GM03348 (cell line): ENCODE results near the gene ODAD4.
A peak's percentile ranks its signal among the peaks of the same experiment; 100 is the strongest.
"Not testable (repeated sequence)": the region's sequence is repeated elsewhere in the genome, so short reads cannot be mapped to it uniquely, and the experiment has no call there.

Source experiments
- DNase-seq: peaks from one replicate; pipeline ENCODE4 v3.0.0; 2012; ENCODE audit warnings: low spot score

ODAD4 gene

GRCh38 chr17:41914358-41914766, 16.1 kb upstream of the ODAD4 start:
- DNase-seq, result no peak

- no peak for DNase-seq
Measured at GRCh38 chr17:41915020-41915419, 15.4 kb upstream of the ODAD4 start.

- no peak for DNase-seq
Measured at GRCh38 chr17:41915566-41915965, 14.9 kb upstream of the ODAD4 start.

DNA sequence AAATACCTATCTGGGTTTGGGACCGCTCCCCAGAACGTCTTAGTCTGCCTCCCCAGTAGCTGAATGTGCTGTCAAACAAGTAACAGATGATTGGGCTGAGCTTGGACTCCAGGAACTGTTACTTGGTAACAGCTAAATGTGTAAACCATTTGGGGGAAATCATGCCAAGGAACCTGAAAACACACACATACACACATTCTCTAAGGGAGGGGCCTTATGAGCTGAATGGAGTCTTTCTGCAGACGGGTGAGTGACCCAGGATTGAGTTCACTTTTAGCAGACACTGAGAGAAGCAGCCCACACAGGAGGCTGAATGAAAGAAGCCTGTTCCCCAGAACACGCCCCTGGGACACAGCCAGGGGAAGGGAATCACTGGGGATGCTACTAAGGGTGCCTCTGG, 13.2 kb upstream of the ODAD4 start:
- DNase-seq, result peak; percentile 48

- no peak for DNase-seq
Measured at GRCh38 chr17:41917679-41918313, 12.6 kb upstream of the ODAD4 start.

- DNase-seq, result peak; percentile 99
Measured at GRCh38 chr17:41918314-41919164, 11.9 kb upstream of the ODAD4 start, which contains the start of gene ACLY. ACLY (minus strand) TSS chr17:41918951; CDS start chr17:41913873, 5,078 bp downstream.

DNA sequence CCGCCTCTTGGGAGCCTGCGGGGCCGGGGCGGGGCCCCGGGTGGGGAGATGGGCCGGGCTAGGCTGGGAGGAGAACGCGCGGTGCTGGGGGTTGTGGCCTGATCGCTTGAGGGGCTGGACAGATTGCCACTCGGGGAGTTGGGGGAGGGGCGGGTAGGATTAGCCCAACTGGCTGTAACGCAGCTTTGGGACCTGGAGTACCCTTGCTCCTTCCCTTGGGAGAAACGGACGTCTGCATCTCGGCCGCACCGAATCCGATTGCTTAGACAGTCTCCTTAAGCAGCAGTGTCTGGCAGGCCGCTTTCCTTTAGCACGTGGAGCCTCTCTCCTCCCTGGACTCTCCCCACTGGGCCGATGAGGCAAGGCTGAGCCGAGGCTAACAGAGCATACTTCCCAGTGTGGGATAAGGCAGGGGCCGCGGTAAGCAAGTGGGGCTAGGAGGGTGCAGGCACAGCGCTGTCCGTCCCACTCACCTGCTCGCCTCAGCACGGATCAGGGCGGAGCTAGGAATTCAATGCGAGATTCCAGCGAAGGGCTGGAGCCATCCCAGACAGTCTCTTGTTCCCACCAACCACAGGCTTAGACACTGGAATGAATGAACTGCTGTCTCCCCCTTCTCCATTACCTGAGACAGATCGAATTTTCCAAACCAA, 11.1 kb upstream of the ODAD4 start:
- no peak for DNase-seq

DNA sequence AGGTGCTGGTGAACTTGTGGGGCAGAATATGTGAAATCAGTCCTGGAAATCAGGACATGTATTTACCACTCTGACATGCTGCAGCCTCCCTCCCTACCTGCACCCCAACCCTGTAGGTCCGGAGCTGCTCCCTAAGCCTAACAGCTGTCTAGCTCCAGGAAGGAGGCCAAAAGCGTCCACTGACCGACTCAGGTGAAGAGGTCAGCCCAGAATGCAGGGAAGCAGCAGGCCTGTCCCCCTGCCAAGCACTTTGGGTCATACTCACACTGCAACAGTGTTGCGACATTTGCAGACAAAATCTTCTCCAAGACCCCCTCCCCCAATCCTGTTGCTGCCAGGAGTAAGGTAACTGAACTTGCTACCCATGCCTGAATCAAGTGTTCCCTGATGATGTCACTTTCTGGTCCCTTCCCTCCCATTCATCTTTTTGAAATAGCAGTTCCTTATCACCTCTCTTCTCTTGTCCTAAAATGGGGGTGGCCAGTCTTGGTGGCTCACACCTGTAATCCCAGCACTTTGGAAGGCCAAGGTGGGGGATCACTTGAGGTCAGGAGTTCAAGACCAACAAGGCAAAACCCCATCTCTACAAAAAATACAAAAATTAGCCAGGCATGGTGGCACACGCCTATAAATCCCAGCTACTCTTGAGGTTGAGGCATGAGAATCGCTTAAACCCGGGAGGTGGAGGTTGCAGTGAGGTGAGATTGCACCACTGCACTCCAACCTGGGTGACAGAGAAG, 10.4 kb upstream of the ODAD4 start:
- no peak for DNase-seq

DNA sequence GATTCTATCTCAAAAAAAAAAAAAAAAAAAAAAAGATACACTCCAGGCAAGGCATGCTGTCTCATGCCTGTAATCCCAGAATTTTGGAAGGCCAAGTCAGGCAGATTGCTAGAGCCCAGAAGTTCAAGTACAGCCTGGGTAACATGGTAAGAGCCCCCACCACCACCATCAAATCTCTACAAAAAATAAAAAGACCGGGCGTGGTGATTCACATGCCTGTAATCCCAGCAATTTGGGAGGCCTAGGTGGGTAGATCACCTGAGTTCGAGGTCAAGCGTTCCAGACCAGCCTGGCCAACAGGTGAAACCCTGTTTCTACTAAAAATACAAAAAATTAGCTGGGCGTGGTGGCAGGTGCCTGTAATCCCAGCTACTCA, 9.8 kb upstream of the ODAD4 start:
- no peak for DNase-seq

- no peak for DNase-seq
Measured at GRCh38 chr17:41925991-41926590, 4.3 kb upstream of the ODAD4 start.

- no peak for DNase-seq
Measured at GRCh38 chr17:41928693-41929251, 1.6 kb upstream of the ODAD4 start.

DNA sequence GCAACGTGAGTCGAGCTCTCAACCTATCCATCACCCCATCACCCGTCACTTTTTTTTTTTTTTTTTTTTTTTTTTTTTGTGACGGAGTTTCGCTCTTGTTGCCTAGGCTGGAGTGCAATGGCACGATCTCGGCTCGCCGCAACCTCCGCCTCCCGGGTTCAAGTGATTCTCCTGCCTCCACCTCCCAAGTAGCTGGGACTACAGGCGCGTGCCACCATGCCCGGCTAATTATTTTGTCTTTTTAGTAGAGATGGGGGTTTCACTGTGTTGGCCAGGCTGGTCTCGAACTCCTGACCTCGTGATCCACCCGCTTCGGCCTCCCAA, 378 bp downstream of the ODAD4 start:
- DNase-seq, result not testable (repeated sequence)

DNA sequence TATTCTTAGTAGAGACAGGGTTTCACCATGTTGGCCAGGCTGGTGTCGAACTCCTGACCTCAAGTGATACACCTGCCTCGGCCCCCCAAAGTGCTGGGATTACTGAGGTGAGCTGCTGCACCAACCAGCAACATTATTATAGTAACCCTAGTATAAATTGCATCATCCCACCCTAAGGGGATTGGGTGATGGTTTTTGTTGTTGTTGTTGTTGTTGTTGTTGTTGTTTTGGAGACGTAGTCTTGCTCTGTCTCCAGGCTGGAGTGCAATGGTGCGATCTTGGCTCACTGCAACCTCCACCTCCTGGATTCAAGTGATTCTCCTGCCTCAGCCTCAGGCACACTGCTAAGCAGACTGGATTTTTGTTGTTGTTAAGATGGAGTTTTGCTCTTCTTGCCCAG, 1.3 kb downstream of the ODAD4 start:
- DNase-seq, result not testable (repeated sequence)

GRCh38 chr17:41932816-41933389, 2.5 kb downstream of the ODAD4 start:
- DNase-seq, result no peak

DNA sequence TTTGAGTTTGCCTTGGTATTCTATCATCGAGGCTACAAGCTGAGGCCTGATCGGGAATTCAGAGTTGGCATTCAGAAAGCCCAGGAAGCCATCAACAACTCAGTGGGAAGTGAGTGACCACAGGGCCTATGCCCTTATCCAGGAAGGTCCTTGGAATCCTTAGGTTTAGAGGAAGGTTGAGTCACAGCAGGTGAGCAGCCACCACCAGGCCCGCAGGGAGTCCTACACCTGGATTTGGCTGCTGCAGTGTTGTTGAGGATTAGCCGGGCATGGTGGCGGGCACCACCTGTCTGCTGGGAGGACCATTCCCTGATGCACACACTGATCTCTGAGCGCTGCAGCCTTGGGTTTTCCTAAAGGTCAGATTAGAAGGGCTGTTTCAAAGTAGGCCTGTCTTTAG, 5.2 kb downstream of the ODAD4 start:
- no peak for DNase-seq

DNA sequence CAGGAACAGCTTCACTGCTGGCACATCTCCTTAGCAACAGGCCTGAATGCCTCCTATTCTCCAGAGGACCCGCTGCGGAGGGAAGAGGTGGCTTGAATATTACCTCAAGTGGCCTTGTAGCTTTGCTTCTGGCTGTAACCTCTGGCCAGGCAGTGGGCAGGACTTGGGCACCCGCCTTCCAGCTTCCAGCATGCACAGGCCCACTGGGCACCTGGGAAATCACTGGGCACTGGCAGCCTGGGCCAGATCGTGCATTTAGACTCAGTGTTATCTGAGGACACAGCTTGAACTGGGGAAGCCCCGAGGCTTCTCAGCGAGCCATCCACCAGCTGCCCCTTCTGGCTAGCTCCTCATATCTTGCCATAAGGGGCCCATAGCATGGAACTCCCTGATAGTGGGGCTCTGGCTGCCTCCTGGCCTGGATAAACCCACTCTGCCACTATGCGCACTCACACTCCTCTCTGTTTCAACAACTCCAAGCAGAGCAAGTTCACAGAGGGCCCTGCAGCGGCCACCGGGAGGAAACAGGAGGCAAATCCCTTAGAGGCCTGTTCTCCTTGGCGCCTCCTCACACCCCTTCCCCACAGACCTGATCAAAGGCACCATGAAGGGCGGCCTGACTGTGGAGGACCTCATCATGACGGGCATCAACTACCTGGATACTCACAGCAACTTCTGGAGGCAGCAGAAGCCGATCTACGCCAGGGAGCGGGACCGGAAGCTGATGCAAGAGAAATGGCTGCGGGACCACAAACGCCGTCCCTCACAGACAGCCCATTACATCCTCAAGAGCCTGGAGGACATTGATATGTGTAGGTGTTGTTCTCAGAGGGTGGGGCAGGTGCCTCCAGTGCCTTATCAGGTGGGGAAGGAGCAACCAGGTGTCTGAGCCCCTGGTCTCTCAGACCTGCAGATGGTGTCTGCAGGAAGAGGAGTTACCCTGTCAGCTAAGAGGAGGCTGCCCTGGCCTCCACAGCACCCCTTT, 7.8 kb downstream of the ODAD4 start:
- DNase-seq, result no peak

- DNase-seq, result no peak
Measured at GRCh38 chr17:41939044-41939692, 8.8 kb downstream of the ODAD4 start.

- DNase-seq, result no peak
Measured at GRCh38 chr17:41939693-41940090, 9.3 kb downstream of the ODAD4 start.

- no peak for DNase-seq
Measured at GRCh38 chr17:41941168-41941567, 10.8 kb downstream of the ODAD4 start.
